Motor neuron (in vitro differentiated cells): ENCODE data around the gene TAX1BP1. TPM values are rescaled to one million over a fixed set of nuclear protein-coding genes. Genes with fewer than 3 reads are reported as not detected.

ENCODE experiments used
- total RNA-seq, 8 experiments: library from RNA; unstranded; fragments of 300-600 nt; gene quantifications; 2 replicates each; pipeline versions ENCODE4 v1.2.3 to v1.2.4, GENCODE V29; 2022

The TAX1BP1 gene
- total RNA-seq, 8 experiments from 2014 or later: 77.4 to 132 (median 92.1) TPM

Other genes with a start within 250 kb of the TAX1BP1 start
- gene HIBADH, start 77.3 kb upstream of the TAX1BP1 start, total RNA-seq: 10 to 100 TPM; 12.0 to 76.3 (median 26.0) TPM